ENCODE data around the gene TELO2. TPM values are rescaled to one million over a fixed set of nuclear protein-coding genes. Genes with fewer than 3 reads are reported as not detected.

Gene TELO2
- polyA plus RNA-seq, 2 of the 4 experiments (the other 2 are of a cell fraction): 10.6 to 34.8 TPM

DNA sequence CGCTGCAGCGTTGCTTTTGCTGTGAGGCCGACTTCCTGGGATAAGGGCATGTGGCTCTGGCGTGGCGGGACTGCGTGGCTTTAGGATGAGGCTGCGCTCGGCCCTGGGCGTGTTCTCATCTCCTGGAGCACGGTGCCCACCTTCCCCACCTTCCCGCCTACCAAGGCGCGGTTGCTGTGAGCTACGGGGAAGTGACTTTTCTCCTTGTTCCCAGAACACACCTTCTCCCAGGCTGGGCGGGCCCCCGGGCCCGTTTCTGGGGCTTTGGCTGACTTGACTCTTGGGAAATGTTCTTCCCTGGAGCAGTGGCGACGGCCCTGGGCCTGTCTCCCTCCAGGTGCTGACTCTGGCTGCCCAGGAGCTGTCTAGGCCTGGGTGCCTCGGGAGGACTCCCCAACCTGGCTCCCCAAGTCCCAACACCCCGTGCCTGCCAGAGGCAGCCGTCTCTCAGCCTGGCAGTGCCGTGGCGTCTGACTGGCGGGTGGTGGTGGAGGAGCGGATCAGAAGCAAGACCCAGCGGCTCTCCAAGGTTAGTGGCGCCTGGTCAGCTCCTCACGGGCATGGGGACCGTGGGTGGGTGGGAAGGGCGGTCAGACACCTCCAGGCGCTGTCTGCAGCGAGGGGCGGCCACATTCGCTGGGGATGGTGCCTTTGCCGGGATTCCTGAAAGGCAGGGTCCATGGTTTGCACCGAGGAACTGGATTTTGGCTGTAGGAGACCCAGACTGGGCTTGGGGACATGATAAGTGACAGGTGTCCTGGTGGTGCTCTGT lies 12.1 kb downstream of the TELO2 start:
- no peaks in the 10 kb centered on the region for H3K4me1 ChIP-seq
- no peak overlapping the region for H3K4me3 ChIP-seq
- POLR2A ChIA-PET: no interaction called here
- no peak for ATAC-seq
- CTCF ChIA-PET: no interaction called here
- no peaks in the 10 kb centered on the region for H3K9me3 ChIP-seq
- H3K4me2 ChIP-seq: no peak overlapping the region
- 93% methylated on average over 21 of the region's 37 CpGs for WGBS (ENCODE audit: missing lambda C conversion rate)
- TF ChIP-seq JUNB (IDR thresholded peaks at IDR 0.05): no peak
- TF ChIP-seq RFX5 (IDR thresholded peaks at IDR 0.05): no peak
- TF ChIP-seq GATA3 (IDR thresholded peaks at IDR 0.05; ENCODE audit: borderline replicate concordance): no peak
- TF ChIP-seq CHD2 (IDR thresholded peaks at IDR 0.05; ENCODE audit: low read length, partially characterized antibody): no peak
- no peak overlapping the region for H3K27ac ChIP-seq
- FAIRE-seq: no peak
- no peak for DNase-seq (ENCODE audit: low read depth in 1 of 2, low spot score in 1 of 2)

- TF ChIP-seq ZSCAN20 (CRISPR knock-in tag; IDR thresholded peaks at IDR 0.05) (no peak), POLR2A (IDR thresholded peaks at IDR 0.05; ENCODE audit: low read length) (no peak), REST (IDR thresholded peaks at IDR 0.05) (no peak), CBX8 (IDR thresholded peaks at IDR 0.05) (no peak), CBX2 (IDR thresholded peaks at IDR 0.05; ENCODE audit: borderline replicate concordance, low read depth) (no peak)
- CTCF ChIA-PET: no interaction called here
- ATAC-seq (no peak), FAIRE-seq (no peak), DNase-seq (ENCODE audit: low read depth in 1 of 2, low spot score in 1 of 2) (no peak)
- Histone ChIP-seq H3K27ac (no peak overlapping the region), H3K4me1 (no peaks in the 10 kb centered on the region), H3K4me2 (no peak overlapping the region), H3K4me3 (no peak overlapping the region), H3K9me3 (no peaks in the 10 kb centered on the region)
- POLR2A ChIA-PET: no interaction called here
- 92% methylated on average over 10 of the region's 22 CpGs for WGBS (ENCODE audit: missing lambda C conversion rate)
Measured at GRCh38 chr16:1505912-1506311, 12.8 kb downstream of the TELO2 start.

DNA sequence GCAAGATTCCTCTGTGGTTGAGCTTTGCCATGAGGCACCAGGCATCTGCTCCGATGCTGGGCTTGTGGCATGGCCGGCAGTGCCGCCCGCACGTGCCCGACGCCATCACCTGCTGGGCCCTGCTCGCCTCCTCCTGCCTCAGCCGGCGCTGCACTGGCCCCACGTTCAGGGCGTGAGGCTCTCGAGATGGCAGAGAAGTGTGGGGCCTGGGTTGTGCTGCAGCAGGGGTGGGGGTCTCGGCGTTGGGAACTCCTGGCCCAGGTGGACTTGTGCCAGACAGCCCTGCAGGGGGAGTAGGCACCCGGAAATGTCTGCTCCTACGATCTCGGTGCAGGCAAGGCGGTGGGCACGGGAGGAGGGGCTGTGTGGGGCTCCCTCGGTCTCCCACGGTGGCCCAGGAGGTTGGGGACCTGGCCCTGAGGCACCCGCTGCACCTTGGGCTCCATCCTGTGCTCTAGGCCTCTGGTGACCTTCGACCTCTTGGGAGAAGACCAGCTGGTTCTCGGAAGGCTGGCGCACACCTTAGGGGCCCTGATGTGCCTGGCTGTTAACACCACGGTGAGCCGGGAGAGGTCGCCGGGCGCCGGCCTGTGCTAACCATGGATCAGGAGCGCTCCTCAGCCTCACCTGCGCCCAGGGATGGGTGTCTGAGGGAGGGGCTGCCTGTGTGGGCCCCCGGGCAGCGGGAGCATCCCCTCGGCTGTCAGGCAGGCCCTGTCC lies 13.5 kb downstream of the TELO2 start:
- no peaks in the 10 kb centered on the region for H3K9me3 ChIP-seq
- H3K27ac ChIP-seq: no peak overlapping the region
- ChIA-PET CTCF (no interaction called here), POLR2A (no interaction called here)
- FAIRE-seq (no peak), ATAC-seq (no peak), DNase-seq (ENCODE audit: low read depth in 1 of 2, low spot score in 1 of 2) (no peak)
- H3K4me1 ChIP-seq: no peaks in the 10 kb centered on the region
- WGBS (ENCODE audit: missing lambda C conversion rate): 90% methylated on average over 19 of the region's 37 CpGs
- no peak overlapping the region for H3K4me2 ChIP-seq
- no peak overlapping the region for H3K4me3 ChIP-seq
- TF ChIP-seq PHF8 (IDR thresholded peaks at IDR 0.05; ENCODE audit: borderline replicate concordance, low read depth) (no peak), FOSB (CRISPR knock-in tag; IDR thresholded peaks at IDR 0.05) (no peak), POLR2AphosphoS2 (conservative IDR thresholded peaks at IDR 0.05; ENCODE audit: low read length) (no peak), RARB (CRISPR knock-in tag; IDR thresholded peaks at IDR 0.05) (no peak), HOXB5 (CRISPR knock-in tag; IDR thresholded peaks at IDR 0.05) (no peak), ZNF302 (CRISPR knock-in tag; IDR thresholded peaks at IDR 0.05) (no peak), EHF (CRISPR knock-in tag; IDR thresholded peaks at IDR 0.05) (no peak), CEBPB (IDR thresholded peaks at IDR 0.05) (no peak), JUN (IDR thresholded peaks at IDR 0.05) (no peak)
- TF ChIP-seq, protein P1, sequence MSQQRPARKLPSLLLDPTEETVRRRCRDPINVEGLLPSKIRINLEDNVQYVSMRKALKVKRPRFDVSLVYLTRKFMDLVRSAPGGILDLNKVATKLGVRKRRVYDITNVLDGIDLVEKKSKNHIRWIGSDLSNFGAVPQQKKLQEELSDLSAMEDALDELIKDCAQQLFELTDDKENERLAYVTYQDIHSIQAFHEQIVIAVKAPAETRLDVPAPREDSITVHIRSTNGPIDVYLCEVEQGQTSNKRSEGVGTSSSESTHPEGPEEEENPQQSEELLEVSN (IDR thresholded peaks at IDR 0.05; ENCODE audit: borderline replicate concordance, low read depth): no peak

Measured in A549 (cell line).